ENCODE data around the gene FKBP4. TPM values are rescaled to one million over a fixed set of nuclear protein-coding genes. Genes with fewer than 3 reads are reported as not detected.

FKBP4 gene
- total RNA-seq, 2 donors from 2014 or later: 55.2 to 87.0 TPM

DNA sequence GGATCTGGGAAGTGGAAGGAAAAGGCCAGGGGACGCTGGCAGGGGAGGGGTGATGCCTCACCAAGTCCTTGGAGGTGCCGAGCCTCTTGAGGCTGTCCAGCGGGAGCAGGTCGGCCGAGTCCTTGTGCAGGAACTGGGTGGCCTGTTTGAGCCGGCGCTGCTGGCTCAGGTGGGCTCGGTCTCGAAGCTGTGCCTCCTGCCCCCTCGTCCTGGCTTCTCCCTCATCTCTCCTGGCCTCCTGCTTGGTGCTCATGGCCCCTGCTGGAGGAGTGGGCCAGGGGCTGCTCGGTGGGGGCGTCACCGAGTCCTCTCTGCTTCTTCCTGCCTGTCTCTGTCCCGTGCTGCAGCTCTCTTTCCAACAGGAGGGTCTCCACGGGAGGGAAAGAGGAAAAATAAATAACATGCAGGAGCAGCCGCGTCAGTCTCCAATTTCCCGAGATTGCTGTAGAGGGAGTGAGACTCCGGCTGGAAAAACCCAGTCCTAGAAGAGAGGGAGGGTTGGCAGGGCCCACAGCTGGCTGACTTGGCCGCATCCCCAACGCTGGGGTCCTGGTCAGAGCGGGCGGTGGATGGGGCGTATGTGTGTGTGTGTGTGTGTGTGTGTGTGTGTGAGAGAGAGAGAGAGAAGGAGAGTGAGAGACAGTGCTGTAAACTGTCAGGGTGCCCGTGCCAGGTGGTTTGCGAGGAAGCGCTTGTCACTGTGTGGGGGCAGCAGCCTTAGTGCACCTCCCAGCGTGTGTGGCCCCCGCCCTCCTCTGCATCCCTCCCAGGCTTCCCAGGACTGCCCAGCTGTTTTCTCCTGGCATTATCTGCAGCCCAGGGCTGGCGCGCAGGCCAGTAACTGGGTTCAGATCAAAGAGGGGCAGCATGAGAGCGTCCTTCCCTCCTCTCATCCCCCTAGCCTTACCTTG is 40.1 kb downstream of the FKBP4 start, which contains the start of gene NRIP2:
TSS of gene NRIP2 (minus strand) at position 455 of the 911 bp plus-strand sequence. CDS start at position 403, 52 bp downstream.
- Histone ChIP-seq H3K27me3 (replicated peaks; ENCODE audit: insufficient read depth) (no peaks in the 10 kb centered on the region), H3K4me3 (no peak within 1 kb of the TSS), H3K4me1 (replicated peaks) (peaks cover 6% of the 10 kb centered on the region), H3K27ac (no peak within 1 kb of the TSS), H3K36me3 (no peaks in the 10 kb centered on the region), H3K9me3 (no peaks in the 10 kb centered on the region)
- 12% methylated on average over 32 of the region's 32 CpGs for WGBS
- TF ChIP-seq CTCF (IDR thresholded peaks at IDR 0.05): no peak
- TF ChIP-seq POLR2A (IDR thresholded peaks at IDR 0.05): no peak
- no peak for TF ChIP-seq POLR2AphosphoS5 (IDR thresholded peaks at IDR 0.05)
- intact Hi-C loops (cut with DNase I): no loop called here
- DNase-seq (ENCODE audit: low spot score): no peak

- Histone ChIP-seq H3K9me3 (no peaks in the 10 kb centered on the region), H3K4me3 (no peak overlapping the region), H3K4me1 (replicated peaks) (peaks cover 6% of the 10 kb centered on the region), H3K27me3 (replicated peaks; ENCODE audit: insufficient read depth) (no peaks in the 10 kb centered on the region), H3K36me3 (no peaks in the 10 kb centered on the region), H3K27ac (no peak overlapping the region)
- no peak for TF ChIP-seq CTCF (IDR thresholded peaks at IDR 0.05)
- no peak for TF ChIP-seq POLR2A (IDR thresholded peaks at IDR 0.05)
- TF ChIP-seq POLR2AphosphoS5 (IDR thresholded peaks at IDR 0.05): no peak
- WGBS: 61% methylated on average over 4 of the region's 4 CpGs
- no peak for DNase-seq (ENCODE audit: low spot score)
- intact Hi-C loops (cut with DNase I): no loop called here
Observed at GRCh38 chr12:2835691-2836403, 41.1 kb downstream of the FKBP4 start.

GRCh38 chr12:2836574-2836973 is 41.8 kb downstream of the FKBP4 start:
- Histone ChIP-seq H3K9me3 (no peaks in the 10 kb centered on the region), H3K4me3 (no peak overlapping the region), H3K4me1 (replicated peaks) (peaks cover 6% of the 10 kb centered on the region), H3K27me3 (replicated peaks; ENCODE audit: insufficient read depth) (no peaks in the 10 kb centered on the region), H3K36me3 (no peaks in the 10 kb centered on the region), H3K27ac (no peak overlapping the region)
- intact Hi-C loops (cut with DNase I): no loop called here
- TF ChIP-seq CTCF (IDR thresholded peaks at IDR 0.05): no peak
- no peak for TF ChIP-seq POLR2A (IDR thresholded peaks at IDR 0.05)
- no peak for DNase-seq (ENCODE audit: low spot score)
- 84% methylated on average over 8 of the region's 8 CpGs for WGBS

GRCh38 chr12:2841056-2841650 is 46.4 kb downstream of the FKBP4 start:
- H3K4me3 ChIP-seq: no peak overlapping the region
- intact Hi-C loops (cut with DNase I): no loop called here
- no peak for TF ChIP-seq POLR2A (IDR thresholded peaks at IDR 0.05)
- TF ChIP-seq POLR2AphosphoS5 (IDR thresholded peaks at IDR 0.05): no peak
- no peak for TF ChIP-seq CTCF (IDR thresholded peaks at IDR 0.05)
- 52% methylated on average over 9 of the region's 9 CpGs for WGBS
- no peaks in the 10 kb centered on the region for H3K9me3 ChIP-seq
- DNase-seq (ENCODE audit: low spot score): no peak
- H3K4me1 ChIP-seq (replicated peaks): no peaks in the 10 kb centered on the region
- H3K27ac ChIP-seq: no peak overlapping the region
- H3K36me3 ChIP-seq: no peaks in the 10 kb centered on the region
- H3K27me3 ChIP-seq (replicated peaks; ENCODE audit: insufficient read depth): no peaks in the 10 kb centered on the region

Data from prostate gland (tissue), 2 donors.